GM21447 (cell line): ENCODE data around the gene SEMA3F.

Experiments
- ATAC-seq: cut with Tn5 transposase; IDR thresholded peaks from one replicate; pipeline ENCODE4 v1.9.1; 2021; ENCODE audit not compliant: unreplicated experiment

The SEMA3F gene

GRCh38 chr3:50192124-50192523 lies 37.0 kb downstream of the SEMA3F start:
- ATAC-seq, result no peak

GRCh38 chr3:50192689-50193141 lies 37.6 kb downstream of the SEMA3F start:
- ATAC-seq, result no peak

DNA sequence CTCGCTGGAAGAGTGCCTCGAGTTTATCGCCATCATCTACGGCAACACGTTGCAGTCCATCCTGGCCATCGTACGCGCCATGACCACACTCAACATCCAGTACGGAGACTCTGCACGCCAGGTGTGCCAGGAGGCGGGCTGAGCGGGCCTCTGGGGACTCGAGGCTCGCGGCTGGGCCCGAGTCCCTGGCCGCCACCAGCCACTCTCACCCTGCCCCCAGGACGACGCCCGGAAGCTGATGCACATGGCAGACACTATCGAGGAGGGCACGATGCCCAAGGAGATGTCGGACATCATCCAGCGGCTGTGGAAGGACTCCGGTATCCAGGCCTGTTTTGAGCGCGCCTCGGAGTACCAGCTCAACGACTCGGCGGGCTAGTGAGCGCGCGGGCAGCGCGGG lies 38.2 kb downstream of the SEMA3F start:
- no peak for ATAC-seq

DNA sequence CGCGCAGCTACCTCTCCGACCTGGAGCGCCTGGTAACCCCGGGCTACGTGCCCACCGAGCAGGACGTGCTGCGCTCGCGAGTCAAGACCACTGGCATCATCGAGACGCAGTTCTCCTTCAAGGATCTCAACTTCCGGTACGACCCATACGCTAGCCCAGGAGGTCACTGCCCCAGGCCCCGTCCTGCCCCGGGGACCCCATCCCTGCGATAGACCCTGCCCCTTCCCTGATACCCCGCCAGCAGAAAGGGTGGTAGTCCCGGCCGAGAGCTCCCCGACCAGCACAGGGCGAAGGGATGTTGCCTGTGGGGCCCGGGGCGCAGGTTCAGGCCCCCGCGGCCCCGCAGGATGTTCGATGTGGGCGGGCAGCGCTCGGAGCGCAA lies 38.6 kb downstream of the SEMA3F start:
- ATAC-seq, result no peak

DNA sequence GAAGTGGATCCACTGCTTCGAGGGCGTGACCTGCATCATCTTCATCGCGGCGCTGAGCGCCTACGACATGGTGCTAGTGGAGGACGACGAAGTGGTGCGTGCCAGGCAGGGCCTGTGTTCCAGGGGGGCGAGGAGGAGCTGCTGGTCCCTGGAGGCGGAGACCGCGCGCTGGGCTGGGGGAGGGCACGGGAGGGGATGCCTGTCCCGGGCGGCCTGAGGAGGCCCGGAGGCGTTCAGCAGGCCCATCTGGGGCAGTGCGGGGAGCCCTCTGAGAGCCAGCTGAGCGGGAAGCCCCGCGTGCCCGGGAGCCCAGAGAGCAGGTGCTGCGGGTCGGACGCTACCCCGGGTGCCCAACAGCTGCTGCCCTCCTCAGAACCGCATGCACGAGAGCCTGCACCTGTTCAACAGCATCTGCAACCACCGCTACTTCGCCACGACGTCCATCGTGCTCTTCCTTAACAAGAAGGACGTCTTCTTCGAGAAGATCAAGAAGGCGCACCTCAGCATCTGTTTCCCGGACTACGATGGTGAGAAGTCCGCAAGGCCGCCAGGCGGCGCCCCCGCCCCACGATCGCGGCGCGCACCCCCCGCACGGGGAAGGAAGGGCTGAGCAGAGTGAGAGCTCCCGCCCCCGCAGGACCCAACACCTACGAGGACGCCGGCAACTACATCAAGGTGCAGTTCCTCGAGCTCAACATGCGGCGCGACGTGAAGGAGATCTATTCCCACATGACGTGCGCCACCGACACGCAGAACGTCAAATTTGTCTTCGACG lies 39.2 kb downstream of the SEMA3F start:
- no peak for ATAC-seq

DNA sequence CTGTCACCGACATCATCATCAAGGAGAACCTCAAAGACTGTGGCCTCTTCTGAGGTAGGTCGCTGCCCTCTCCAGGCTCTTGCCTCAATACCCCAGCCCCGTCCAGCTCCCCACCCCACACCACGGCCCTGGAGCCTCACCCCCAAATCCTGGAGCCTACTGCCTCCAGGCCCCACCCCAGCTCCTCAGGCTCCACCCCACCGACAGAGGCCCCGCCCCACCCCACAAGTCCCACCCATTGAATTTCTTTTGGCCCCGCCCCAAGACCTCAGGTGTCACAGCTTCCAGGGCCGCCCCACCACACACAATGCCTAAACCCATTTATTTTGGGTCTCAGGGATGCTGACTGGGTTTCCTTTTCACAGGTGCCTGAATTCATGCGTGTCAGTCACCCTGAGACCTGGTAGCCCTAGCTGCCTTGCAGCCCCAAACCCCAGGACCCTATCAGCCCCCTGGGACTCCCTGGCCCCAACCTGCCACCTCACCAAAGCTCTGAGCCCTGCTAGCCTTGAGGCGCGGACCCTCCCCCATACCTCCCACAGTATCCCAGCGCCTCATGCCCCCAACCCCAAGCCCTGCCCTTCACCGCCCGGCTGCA lies 39.9 kb downstream of the SEMA3F start:
- no peak for ATAC-seq

- ATAC-seq, result no peak
These were observed 40.6 kb downstream of the SEMA3F start for GRCh38 chr3:50195501-50196252.

GRCh38 chr3:50196253-50196801 lies 41.2 kb downstream of the SEMA3F start:
- ATAC-seq, result no peak

DNA sequence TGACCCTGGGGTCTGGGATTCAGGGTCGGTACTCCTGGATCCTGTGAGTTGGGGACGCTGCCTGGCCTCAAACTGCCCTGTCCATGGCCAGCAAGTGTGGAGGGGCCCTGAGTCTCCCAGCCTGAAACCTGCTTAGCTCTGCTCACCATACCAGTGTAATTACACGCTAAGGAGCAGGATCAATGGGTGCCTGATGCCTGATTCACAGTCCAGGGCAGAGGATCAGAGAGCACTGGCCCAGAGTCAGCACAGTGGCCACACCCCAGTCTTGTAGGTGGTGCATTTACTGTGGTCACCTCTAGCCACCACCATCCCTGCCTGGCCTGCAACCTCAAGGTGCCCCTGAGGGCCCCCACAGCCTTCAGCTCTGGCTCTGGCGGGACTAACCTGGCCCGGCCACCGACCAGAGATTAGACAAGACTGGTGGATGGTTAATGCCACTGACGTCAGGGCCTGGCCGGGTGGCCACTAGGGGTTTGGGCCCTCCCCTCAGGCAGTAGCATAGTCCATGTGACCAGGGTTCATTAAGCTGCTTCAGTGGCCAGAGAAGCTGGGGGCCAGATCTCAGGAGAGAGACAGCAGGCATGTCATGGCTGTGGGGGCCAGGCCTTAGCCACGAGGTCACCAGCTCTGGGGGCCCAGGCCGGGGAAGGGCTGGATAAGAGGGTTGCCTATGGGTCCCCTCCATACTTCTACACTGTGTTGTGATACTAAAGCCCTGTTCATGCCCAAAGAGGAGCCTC lies 46.6 kb downstream of the SEMA3F start:
- ATAC-seq, result no peak

- ATAC-seq, result no peak
These were observed 47.4 kb downstream of the SEMA3F start for GRCh38 chr3:50202353-50203112.

DNA sequence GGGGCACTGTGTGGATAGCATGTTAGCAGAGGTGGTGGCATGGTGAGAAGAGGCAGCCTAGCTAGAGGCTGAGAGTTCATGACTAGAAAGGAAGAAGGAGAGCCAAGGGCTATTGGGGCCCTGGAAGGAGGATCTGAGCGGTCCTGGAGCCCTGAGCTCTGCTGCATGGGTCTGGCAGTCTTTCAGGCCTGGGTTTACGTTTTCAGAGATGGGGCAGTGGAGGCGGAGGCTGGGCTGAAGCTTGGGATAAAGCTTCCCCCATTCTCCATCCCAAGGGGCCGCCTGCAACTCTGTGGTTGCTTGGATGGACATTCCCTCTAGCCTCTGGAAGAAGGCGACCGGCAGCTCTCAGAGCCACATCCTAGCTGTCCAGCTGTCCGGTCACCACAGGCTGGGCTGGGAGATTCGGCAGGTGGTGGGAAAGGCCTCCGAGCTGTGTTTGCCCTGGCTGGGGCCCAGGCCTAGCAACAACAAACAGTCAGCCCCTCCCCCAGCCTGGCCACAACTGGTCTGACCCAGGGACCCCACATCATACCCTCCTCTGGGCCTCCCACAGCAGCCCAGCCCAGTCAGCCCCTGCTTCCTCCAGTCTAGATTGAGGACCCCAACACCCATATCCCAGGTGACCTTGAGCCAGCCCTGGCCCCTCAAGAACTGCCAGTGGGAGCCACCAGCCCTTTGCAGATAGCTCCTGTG lies 48.1 kb downstream of the SEMA3F start:
- ATAC-seq, result no peak

- ATAC-seq, result no peak
These were observed 49.0 kb downstream of the SEMA3F start for GRCh38 chr3:50203809-50204803.

DNA sequence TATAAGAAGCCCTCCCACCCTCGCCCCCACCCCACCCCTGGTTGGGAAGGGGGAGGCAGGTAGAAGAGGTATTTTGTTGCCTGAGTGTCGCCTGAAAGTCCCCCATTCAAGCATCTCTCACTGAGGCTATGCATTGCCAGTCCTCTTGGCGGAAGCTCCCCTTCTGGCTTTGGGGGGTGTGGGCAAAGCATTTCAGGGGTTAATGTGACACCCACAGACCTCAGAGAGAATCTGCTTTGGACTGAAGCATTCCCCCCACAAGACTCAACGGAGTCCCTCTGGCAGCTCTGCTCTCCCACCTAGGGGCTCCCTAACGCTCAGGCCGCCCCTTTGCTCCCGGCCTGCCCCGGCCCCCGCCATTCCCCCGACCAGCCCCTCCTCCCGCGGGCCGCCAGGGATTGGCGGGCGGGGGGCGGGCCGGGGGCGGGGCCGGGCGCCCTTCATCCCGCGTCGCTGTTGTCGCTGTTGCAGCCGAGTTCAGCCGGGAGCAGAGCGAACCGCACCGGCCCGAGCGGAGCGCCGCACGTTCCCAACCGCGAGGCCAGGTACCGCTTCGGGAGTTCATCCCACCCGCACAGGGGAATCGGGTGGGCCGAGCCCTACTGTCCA lies 49.8 kb downstream of the SEMA3F start, which contains the start of gene SLC38A3:
SLC38A3 (plus strand) TSS at position 468 of the 609 bp plus-strand sequence. CDS start 8,929 bp downstream, outside the sequence.
- ATAC-seq, result no peak

- ATAC-seq, result no peak
These were observed 50.5 kb downstream of the SEMA3F start for GRCh38 chr3:50205413-50206276.

DNA sequence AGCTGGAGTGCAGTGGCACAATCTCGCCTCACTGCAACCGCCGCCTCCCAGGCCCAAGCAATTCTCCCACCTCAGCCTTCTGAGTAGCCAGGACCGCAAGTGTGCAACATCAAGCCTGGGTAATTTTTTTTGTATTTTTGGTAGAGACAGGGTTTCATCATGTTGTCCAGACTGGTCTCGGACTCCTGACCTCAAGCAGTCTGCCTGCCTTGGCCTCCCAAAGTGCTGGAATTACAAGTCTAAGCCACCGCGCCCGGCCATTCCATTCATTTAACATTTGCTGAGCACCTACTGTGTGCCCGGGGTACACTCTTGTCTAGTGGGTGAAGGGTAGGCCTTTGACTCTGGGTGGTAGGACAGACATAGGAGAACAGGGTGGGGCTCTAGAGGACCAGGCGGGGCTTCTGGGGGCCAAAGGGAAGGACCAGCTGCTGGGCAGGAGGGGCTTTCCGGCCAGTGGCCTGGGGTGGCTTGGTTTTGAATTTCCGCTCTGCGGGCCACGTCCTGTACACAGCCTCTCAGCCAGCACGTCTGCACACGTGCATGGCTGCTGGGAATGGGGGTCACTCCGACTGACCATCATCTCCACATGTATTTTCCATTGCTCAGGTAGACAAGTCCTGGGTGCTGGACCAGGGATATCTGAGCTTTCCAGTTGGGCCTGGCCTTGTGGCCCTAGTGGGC lies 52.4 kb downstream of the SEMA3F start:
- no peak for ATAC-seq

- ATAC-seq, result no peak
These were observed 53.7 kb downstream of the SEMA3F start for GRCh38 chr3:50208677-50209344.
